ENCODE data around the gene SLC38A6.

Gene SLC38A6

GRCh38 chr14:60977847-60978246 is 3.2 kb upstream of the SLC38A6 start:
- DNase-seq (ENCODE audit: low read depth): no peak

- no peak for DNase-seq (ENCODE audit: low read depth)
Observed at GRCh38 chr14:60981633-60982455, 799 bp downstream of the SLC38A6 start.

GRCh38 chr14:60984196-60984595 is 3.2 kb downstream of the SLC38A6 start:
- DNase-seq (ENCODE audit: low read depth): no peak

GRCh38 chr14:60986500-60986899 is 5.5 kb downstream of the SLC38A6 start:
- DNase-seq (ENCODE audit: low read depth): no peak

GRCh38 chr14:60989599-60989998 is 8.6 kb downstream of the SLC38A6 start:
- no peak for DNase-seq (ENCODE audit: low read depth)

- DNase-seq (ENCODE audit: low read depth): no peak
Observed at GRCh38 chr14:60998617-60999016, 17.6 kb downstream of the SLC38A6 start.

GRCh38 chr14:60999536-60999935 is 18.5 kb downstream of the SLC38A6 start:
- DNase-seq (ENCODE audit: low read depth): no peak

- no peak for DNase-seq (ENCODE audit: low read depth)
Observed at GRCh38 chr14:61003571-61003970, 22.5 kb downstream of the SLC38A6 start.

GRCh38 chr14:61019537-61019936 is 38.5 kb downstream of the SLC38A6 start:
- DNase-seq (ENCODE audit: low read depth): no peak

- DNase-seq (ENCODE audit: low read depth): peak; percentile 16
Observed at GRCh38 chr14:61025251-61026223, 44.5 kb downstream of the SLC38A6 start.

GRCh38 chr14:61026526-61026925 is 45.5 kb downstream of the SLC38A6 start:
- DNase-seq (ENCODE audit: low read depth): no peak

- DNase-seq (ENCODE audit: low read depth): no peak
Observed at GRCh38 chr14:61031026-61031425, 50.0 kb downstream of the SLC38A6 start.

- DNase-seq (ENCODE audit: low read depth): no peak
Observed at GRCh38 chr14:61033054-61033453, 52.0 kb downstream of the SLC38A6 start.

GRCh38 chr14:61033855-61034254 is 52.8 kb downstream of the SLC38A6 start:
- DNase-seq (ENCODE audit: low read depth): no peak

- no peak for DNase-seq (ENCODE audit: low read depth)
Observed at GRCh38 chr14:61034416-61035120, 53.5 kb downstream of the SLC38A6 start.

- no peak for DNase-seq (ENCODE audit: low read depth)
Observed at GRCh38 chr14:61037215-61037614, 56.2 kb downstream of the SLC38A6 start.

- no peak for DNase-seq (ENCODE audit: low read depth)
Observed at GRCh38 chr14:61041704-61042103, 60.7 kb downstream of the SLC38A6 start.

- DNase-seq (ENCODE audit: low read depth): no peak
Observed at GRCh38 chr14:61042220-61042619, 61.2 kb downstream of the SLC38A6 start.

- no peak for DNase-seq (ENCODE audit: low read depth)
Observed at GRCh38 chr14:61043506-61043905, 62.5 kb downstream of the SLC38A6 start.

GRCh38 chr14:61047021-61047420 is 66.0 kb downstream of the SLC38A6 start:
- no peak for DNase-seq (ENCODE audit: low read depth)

- DNase-seq (ENCODE audit: low read depth): no peak
Observed at GRCh38 chr14:61048640-61049039, 67.6 kb downstream of the SLC38A6 start.

GRCh38 chr14:61050417-61050816 is 69.4 kb downstream of the SLC38A6 start:
- no peak for DNase-seq (ENCODE audit: low read depth)
